ENCODE measurements around the gene ADARB2.

Gene ADARB2

GRCh38 chr10:1660386-1660785 lies 76.9 kb downstream of the ADARB2 start:
- H3K4me1 ChIP-seq (ENCODE audit: control insufficient read depth in 1 of 2, insufficient read depth in 1 of 2, low read depth in 1 of 2, low read length in 1 of 2) = no peaks in the 10 kb centered on the region
- no peak overlapping the region for H3K27ac ChIP-seq
- no peak for TF ChIP-seq CTCF (IDR thresholded peaks at IDR 0.05)

GRCh38 chr10:1659221-1659791 lies 78.0 kb downstream of the ADARB2 start:
- Histone ChIP-seq H3K4me3 (ENCODE audit: low read depth in 1 of 2, low read length in 1 of 2) (no peak overlapping the region), H3K36me3 (no peaks in the 10 kb centered on the region), H3K4me1 (ENCODE audit: control insufficient read depth in 1 of 2, insufficient read depth in 1 of 2, low read depth in 1 of 2, low read length in 1 of 2) (no peaks in the 10 kb centered on the region), H3K9me3 (no peaks in the 10 kb centered on the region), H3K27me3 (peaks cover 20% of the 10 kb centered on the region), H3K27ac (no peak overlapping the region)
- no peak for TF ChIP-seq CTCF (IDR thresholded peaks at IDR 0.05)

More at GRCh38 chr10:1660386-1660785, 76.9 kb downstream of the ADARB2 start:
- no peak overlapping the region for H3K4me3 ChIP-seq (ENCODE audit: low read depth in 1 of 2, low read length in 1 of 2)
- no peaks in the 10 kb centered on the region for H3K36me3 ChIP-seq
- peaks cover 20% of the 10 kb centered on the region for H3K27me3 ChIP-seq
- H3K9me3 ChIP-seq = no peaks in the 10 kb centered on the region

GRCh38 chr10:1658658-1659057 lies 78.7 kb downstream of the ADARB2 start:
- no peaks in the 10 kb centered on the region for H3K36me3 ChIP-seq
- TF ChIP-seq CTCF (IDR thresholded peaks at IDR 0.05) = no peak
- no peak overlapping the region for H3K27ac ChIP-seq
- H3K4me3 ChIP-seq (ENCODE audit: low read depth in 1 of 2, low read length in 1 of 2) = no peak overlapping the region
- H3K9me3 ChIP-seq = no peaks in the 10 kb centered on the region
- H3K27me3 ChIP-seq = peaks cover 20% of the 10 kb centered on the region
- no peaks in the 10 kb centered on the region for H3K4me1 ChIP-seq (ENCODE audit: control insufficient read depth in 1 of 2, insufficient read depth in 1 of 2, low read depth in 1 of 2, low read length in 1 of 2)

- no peak overlapping the region for H3K4me3 ChIP-seq (ENCODE audit: low read depth in 1 of 2, low read length in 1 of 2)
- no peak overlapping the region for H3K27ac ChIP-seq
- H3K27me3 ChIP-seq = peaks cover 20% of the 10 kb centered on the region
- no peaks in the 10 kb centered on the region for H3K36me3 ChIP-seq
- TF ChIP-seq CTCF (IDR thresholded peaks at IDR 0.05) = no peak
- H3K9me3 ChIP-seq = no peaks in the 10 kb centered on the region
- H3K4me1 ChIP-seq (ENCODE audit: control insufficient read depth in 1 of 2, insufficient read depth in 1 of 2, low read depth in 1 of 2, low read length in 1 of 2) = no peaks in the 10 kb centered on the region
Observed at GRCh38 chr10:1657479-1657878, 79.8 kb downstream of the ADARB2 start.

- Histone ChIP-seq H3K27me3 (peaks cover 15% of the 10 kb centered on the region), H3K27ac (no peak overlapping the region), H3K9me3 (no peaks in the 10 kb centered on the region), H3K36me3 (no peaks in the 10 kb centered on the region), H3K4me1 (ENCODE audit: control insufficient read depth in 1 of 2, insufficient read depth in 1 of 2, low read depth in 1 of 2, low read length in 1 of 2) (no peaks in the 10 kb centered on the region), H3K4me3 (ENCODE audit: low read depth in 1 of 2, low read length in 1 of 2) (no peak overlapping the region)
- TF ChIP-seq CTCF (IDR thresholded peaks at IDR 0.05) = no peak
Observed at GRCh38 chr10:1655367-1655766, 82.0 kb downstream of the ADARB2 start.
